Umbilical cord (tissue), 2 donors: ENCODE measurements around the gene PCDHAC2. TPM values are rescaled to one million over a fixed set of nuclear protein-coding genes. Genes with fewer than 3 reads are reported as not detected.
A peak's percentile ranks its signal among the peaks of the same experiment; 100 is the strongest.

Source experiments
- DNase-seq: peaks from one replicate; pipeline ENCODE4 v3.0.0-alpha.2; 2015; ENCODE audit warnings: low spot score
- total RNA-seq: library from RNA; depleted of rRNA; stranded (reverse); fragments of >200 nt; gene quantifications from one replicate; pipeline ENCODE4 v1.2.3, GENCODE V29; 2014; ENCODE audit warnings: low replicate concordance; ENCODE audit not compliant: insufficient read depth

Gene PCDHAC2
- total RNA-seq, 1 donor from 2014 or later = 3.4 TPM

DNA sequence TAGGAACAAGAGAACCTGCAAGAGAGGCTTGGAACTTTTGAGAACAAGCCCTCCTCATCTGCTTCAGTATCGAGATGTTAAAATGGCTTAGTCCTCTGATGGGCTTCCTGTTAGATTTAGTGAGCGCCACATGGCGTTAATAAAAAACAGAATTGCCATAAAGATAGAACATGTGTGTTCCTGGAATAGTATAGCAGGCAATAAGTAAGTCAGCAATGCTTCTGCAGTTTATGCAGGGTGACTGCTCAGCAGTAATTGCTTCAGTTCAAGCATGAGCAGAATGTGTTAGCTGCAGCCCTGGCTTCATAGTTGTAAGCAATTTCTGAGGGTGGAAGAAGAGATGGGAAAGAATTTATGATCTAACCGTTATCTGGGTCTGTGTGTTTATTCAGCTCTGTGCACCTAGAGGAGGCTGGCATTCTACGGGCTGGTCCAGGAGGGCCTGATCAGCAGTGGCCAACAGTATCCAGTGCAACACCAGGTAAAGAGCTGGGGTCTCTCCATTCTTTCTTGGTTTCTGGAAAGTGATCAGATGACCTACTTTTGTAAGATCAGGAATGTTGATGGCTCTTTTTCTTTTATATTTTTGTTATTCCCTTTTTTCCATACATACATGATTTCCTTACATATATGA lies 15.9 kb downstream of the PCDHAC2 start:
- DNase-seq = peak; percentile 31

DNA sequence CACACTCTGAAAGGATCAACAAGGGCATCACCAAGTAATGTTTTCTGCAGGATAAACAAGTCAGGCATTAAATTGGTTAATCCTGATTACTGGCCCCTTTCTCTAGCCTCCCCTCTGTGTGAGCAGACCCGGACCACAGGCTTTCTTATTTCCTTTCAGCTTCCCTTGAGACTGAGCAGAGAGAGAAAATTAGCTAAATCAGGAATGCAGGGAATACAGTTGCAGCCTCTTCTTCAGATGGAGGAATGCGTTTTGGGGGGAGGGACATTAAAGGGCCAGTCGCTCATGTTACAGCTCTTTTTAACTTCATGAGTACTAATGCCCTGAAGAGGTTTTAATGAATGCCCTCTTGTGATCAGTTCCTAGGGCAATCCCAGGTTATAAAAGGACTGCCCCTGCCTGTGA lies 19.8 kb downstream of the PCDHAC2 start:
- peak; percentile 83 for DNase-seq

DNA sequence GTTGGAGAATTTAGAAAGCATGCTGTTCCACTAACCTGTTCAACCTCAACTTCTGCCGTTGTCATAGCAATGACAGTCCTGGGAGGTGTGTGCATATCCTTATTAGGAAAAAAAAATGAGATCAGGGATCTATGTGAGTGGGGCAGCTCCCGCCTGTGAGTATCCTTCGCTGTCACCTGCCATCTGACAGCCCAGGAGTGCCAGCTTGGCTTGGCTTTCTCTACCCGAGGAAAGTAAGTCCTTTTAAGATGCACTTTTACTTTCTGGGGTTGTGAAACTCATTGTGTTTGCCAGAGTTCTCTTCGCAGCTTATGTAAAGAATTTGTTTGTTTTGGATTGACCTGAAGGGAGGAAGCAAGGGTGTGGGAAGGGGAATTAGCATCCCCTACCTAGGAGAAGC lies 21.8 kb downstream of the PCDHAC2 start:
- DNase-seq = peak; percentile 75

DNA sequence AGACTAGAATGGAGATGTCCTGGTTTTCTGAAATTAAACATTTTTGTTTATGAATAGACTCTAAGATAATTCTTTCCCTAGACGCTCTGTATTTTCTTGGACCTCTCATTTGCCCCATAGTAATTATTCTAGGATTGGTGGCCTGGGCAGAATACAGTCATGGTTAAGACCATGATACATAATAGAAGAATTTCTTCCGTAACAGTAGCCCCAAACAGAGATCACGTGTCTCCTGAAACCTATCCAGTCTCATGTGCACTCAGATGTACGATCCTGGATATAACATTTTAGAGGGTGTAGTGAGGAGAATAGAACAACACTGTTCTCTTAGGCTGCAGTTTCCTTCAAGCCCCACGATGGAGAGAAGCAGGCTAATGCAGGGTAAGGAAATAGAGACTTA lies 22.3 kb downstream of the PCDHAC2 start:
- DNase-seq = no peak

DNA sequence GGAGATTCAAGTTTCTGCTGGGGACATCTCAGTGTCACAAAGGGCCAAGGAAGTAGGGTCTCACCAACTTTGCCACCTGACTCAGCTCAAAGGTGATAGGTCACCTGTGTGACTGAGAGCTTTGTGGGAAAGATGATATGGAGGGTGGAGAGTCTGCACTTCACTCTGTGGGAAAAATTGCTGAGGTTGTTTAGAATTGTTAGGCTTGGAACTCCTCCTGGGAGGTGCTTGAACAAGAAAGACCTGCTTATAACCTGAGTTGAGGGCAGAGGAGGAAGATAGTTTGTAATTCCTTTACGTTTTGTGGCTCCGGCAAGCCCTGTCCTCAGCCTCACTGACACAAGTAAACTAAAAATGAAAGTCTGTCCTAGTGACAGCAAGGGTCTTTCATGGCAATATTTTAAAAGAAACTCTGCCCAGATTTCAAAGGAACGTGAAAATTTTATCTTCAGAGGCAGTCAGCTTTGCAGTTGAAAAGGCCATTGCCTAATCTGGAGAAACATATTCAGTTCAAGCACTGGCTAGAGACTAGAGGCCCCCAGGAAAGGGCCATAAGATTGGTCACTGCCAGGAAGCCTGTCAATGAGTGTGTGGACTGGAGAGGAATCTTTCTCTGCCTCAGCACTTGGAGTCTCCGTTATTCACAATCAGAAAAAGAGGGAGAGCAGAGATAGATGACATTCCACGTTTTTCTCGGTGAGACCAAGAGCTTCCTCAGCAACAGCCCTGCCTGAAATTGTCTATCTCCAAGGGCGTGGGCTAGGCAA lies 23.2 kb downstream of the PCDHAC2 start:
- DNase-seq = peak; percentile 18

DNA sequence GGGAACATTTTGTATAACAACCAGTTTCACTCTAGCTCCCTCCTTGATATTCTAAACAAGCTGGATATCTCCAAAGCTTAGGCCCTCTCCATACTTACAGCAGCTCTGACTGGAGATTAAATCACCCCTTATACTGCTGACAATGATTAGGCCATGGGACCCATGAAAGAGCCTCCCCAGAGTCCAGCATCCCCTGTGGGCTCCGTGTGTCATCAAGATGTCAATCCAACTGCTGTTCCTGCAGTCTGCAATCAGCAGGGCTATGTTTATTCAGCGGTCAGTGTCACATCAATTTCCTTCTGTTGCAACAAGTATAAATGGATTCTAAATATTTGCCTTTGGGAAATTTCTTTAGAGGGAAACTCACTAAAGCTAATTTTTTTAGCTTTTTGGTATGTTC lies 26.6 kb downstream of the PCDHAC2 start:
- no peak for DNase-seq

DNA sequence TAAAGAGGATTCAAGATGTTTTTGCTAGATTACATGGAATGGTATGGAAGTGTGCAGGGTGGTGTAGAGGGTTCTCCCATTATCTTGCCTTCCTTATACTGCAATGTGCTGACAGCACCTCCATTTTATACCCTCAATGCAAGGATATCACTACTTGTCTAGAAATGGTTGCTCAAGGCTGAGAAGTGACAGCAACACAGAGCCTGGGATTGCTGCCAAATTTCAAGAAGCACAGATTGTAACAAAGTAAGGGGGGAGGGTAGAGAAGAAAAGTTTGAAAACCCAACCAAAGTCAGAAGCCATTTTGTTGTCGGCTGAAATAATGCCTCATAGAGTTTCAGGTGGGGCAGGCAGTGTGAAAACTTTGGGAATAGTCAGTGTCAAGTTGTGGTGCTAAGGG lies 29.8 kb downstream of the PCDHAC2 start:
- peak; percentile 16 for DNase-seq

DNA sequence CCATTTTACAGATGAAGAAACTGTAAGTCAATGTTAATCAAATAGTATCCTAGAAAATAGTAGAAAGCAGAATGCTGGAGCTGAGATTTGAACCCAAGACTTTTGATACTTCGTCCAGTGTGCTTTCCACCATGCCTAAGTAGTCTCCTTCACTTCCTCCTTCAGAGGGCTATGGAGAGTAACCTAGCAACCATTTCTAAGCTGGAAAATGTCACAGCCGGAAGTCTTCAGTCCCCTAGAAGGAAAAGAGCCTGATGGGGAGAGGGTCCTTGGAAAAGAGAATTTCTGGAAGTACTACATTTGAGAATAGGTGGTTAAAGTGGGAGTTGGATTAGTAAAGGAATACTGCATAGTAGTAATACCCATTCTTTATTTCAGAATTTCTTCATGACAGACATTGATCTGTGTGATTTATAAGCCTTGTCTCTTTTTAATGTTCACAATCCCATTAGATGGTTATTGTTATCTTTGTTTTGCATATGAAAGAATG lies 32.7 kb downstream of the PCDHAC2 start:
- no peak for DNase-seq

DNA sequence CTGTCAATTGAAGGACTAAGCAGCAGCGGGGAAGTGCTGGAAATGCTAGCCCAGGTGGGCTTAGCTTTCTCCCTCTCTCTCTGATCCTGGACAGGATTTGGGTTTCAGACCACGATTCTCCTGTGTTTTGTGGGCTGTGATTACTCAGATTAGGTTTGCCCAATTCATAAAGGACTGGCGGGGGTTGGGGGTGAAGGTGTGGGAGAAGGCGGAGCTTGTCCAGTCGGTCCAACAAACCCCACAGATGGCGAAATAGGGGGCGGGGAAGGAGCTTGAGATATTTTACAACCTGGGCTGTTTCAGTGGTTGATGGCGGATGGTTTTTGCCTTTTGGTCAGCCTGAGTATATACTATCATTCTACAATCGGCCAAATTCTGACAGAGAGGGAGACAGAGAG lies 35.2 kb downstream of the PCDHAC2 start:
- no peak for DNase-seq

DNA sequence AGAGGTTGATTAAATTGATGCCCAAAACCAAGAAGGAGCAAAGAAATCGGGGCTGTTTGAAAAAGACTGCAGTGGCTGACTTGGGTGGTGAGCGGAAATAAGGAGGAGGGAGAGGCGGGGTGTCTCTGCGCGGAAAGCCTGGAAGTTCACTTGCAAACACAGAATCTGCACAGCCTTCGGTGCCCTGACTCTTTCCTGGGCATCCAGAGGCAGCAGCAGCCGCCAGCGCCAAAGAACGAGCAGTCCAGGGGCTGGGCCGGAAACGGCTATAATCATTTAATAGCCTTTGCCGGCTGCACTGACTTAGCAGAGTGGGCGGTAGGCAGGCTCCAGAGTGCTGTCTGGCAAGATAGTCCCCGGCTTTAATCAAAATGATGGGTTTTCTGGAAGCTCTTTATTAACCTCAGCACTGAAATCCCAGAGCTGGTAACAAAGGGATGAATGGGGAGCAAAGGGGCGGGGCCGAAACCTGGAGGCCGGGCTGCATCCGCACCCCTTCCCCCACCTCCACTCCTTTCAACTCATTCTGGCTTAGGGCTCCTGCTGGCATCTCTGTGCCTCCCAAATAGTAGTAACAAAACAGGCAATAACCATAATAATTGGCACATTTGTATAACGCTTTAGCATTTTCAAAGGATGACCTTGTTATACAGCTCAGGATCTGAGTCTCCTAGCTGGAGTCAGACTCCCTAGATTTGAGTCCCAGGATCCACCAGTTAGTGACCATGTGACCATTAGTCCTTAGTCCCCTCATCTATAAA lies 35.7 kb downstream of the PCDHAC2 start:
- peak; percentile 51 for DNase-seq

DNA sequence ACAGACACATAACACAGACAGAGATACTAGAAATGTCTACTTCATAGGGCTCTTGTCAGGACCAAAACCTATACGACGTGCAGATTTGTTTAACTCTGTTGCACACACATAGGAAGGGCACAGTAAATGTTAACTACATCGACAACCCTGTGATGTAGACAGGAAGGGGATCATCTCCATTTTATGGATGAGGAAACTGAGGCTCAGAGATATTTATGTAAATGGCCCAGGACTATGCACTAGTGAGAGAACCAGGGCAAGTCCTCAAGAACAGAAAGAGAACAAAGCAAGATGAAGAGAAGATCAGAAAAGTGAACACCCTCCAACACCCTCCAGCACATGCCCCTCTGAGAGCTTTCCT lies 36.3 kb downstream of the PCDHAC2 start:
- no peak for DNase-seq

DNA sequence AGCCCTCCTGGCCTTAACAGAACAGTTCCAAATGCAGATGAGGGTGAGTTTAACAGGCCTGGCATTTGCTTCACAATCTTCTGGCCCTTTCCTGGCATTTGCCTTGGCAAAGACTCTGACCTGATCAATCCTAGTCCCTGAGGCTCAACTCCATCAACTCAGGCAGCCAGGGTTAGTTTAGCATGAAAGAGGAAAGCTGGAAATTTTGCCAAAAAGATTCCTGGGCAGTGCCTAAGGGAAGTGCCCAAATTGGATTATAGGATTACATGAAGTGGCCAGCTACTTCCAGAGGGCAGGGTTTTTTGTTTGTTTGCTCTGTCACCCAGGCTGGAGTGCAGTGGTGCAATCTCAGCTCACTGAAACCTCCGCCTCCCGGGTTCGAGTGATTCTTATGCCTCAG lies 36.8 kb downstream of the PCDHAC2 start:
- DNase-seq = no peak

DNA sequence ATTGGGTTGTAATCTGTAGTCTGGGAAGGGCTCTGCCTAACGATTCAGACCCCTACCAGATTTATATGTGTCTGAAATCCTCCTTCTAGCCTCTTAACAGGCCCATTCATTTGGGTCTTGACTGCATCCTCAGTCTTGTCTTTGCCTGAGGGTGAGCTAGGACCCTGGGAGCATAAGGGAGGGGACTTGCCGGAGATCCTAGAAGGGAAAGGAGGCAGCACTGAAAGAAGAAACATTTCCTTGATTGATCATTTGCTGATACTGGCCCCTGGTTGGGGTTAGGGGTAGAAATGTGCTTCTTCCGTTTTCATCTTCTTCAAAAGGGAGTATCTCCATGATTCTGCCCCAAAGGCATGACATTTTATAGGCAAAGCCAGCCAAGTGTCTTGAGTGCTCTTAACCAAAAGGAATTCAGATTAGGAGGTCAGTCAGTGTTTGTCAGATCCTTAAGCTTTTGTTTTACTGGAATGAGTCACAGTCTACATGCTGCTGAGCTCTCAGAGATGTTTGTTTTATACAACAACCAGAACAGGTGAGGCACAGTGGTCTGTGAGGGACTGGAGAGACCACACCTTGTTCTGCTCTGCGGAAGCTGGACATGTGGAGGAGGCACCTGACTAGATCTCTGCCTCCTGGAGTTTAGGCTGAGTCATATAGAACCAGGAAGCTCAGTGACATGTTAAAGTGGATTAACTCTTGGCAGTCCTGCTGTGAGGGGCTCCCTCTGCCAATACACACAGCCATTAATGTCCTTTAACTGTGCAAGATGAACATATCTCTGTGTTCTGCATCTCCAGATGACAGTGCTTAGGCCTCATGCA lies 37.7 kb downstream of the PCDHAC2 start:
- DNase-seq = peak; percentile 28

DNA sequence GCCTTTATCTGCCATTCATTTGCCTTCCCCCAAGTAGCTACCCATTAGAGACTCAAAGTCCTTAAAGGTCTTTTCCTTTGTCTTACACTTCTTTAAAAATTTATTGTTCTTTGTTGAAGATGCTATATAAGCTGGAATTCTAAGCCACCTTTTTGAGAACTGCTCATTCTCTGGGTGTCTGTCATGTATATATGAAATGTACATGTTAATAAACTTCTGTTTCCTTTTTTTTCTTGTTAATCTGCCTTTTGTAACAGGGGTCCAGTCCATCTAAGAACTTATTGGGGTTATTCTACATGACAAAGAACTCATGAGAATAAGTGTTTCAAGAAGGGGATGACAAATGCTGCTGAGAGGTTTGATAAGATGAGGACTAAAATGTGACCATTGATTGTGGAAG lies 41.5 kb downstream of the PCDHAC2 start:
- DNase-seq = no peak

DNA sequence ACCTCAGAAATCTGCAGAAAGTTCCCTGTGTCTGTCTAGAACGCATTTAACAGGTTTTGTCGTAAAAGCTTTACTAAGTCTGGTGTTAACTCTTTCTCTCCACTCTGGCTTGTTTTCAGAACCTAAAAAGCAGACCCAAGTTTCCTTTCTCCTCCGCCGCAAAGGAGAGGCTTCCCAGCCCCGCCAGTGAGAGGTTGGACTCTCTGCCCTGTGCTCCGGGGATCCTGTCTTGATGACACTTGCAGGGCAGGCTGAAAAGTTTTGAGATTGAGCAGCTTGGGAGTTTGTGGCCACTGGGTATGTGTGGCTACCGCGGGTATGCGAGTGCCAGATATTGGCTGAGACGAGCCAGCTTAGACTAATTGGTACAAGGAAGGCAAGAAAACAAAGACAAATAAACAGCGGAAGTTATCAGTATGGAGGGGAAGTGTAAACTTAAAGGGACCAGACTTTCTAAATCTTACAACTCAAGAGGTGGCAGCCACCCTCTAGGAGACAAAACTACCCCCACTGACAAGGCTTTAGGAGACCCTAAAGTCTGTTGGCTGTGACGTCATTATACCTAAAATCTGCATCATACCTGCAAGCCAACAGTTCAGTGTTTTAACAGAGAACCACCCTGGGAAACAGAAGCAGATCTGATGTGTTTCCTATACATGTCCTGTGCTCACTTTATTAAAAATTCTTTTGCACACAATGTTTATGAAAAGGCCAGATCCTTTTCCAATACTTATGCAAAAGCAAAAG lies 43.9 kb downstream of the PCDHAC2 start:
- DNase-seq = no peak

DNA sequence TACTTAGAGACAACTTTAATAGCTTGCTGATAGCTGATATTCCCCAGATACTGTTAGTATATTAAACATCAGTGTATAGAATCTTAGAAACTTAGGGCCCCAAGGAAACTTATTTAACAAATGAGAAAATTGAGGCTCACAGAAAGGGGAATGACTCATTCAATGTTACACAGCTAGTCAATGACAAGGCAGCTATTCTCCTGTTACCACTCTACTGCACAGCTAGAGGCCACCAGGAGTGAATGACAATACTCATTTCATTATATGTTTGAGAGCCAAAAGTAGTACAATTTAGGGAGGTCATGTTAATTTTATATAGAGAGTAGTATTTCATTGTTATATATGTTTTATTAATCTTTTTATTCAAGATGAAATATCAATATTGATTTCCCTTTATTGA lies 51.7 kb downstream of the PCDHAC2 start:
- no peak for DNase-seq

Other genes starting within 250 kb of the PCDHAC2 start
- 5.3 TPM for gene PCDHA1, start 180.3 kb upstream of the PCDHAC2 start, total RNA-seq
- gene PCDHA2, start 171.6 kb upstream of the PCDHAC2 start, total RNA-seq = 3.4 TPM
- 4.3 TPM for gene PCDHA3, start 165.4 kb upstream of the PCDHAC2 start, total RNA-seq
- gene PCDHA4, start 159.4 kb upstream of the PCDHAC2 start, total RNA-seq = 1.9 TPM
- 8.4 TPM for gene PCDHA5, start 144.9 kb upstream of the PCDHAC2 start, total RNA-seq
- gene PCDHA6, start 138.5 kb upstream of the PCDHAC2 start, total RNA-seq = 3.1 TPM
- 3.9 TPM for gene PCDHA7, start 132.2 kb upstream of the PCDHAC2 start, total RNA-seq
- gene PCDHA8, start 125.3 kb upstream of the PCDHAC2 start, total RNA-seq = 6.0 TPM
- gene PCDHA9, start 118.1 kb upstream of the PCDHAC2 start, total RNA-seq = 0.96 TPM
- 2.6 TPM for gene PCDHA10, start 110.6 kb upstream of the PCDHAC2 start, total RNA-seq
- gene PCDHA11, start 97.5 kb upstream of the PCDHAC2 start, total RNA-seq = 1.2 TPM
- 2.9 TPM for gene PCDHA12, start 91.2 kb upstream of the PCDHAC2 start, total RNA-seq
- gene PCDHA13, start 84.4 kb upstream of the PCDHAC2 start, total RNA-seq = 2.6 TPM
- 2.9 TPM for gene PCDHAC1, start 40.2 kb upstream of the PCDHAC2 start, total RNA-seq
- 0.24 TPM for gene PCDHB1, start 84.9 kb downstream of the PCDHAC2 start, total RNA-seq
- 6.5 TPM for gene PCDHB2, start 128.1 kb downstream of the PCDHAC2 start, total RNA-seq
- 0.72 TPM for gene PCDHB3, start 134.0 kb downstream of the PCDHAC2 start, total RNA-seq
- gene PCDHB4, start 155.3 kb downstream of the PCDHAC2 start, total RNA-seq = 2.9 TPM
- 11.6 TPM for gene PCDHB5, start 168.7 kb downstream of the PCDHAC2 start, total RNA-seq
- 1.9 TPM for gene PCDHB6, start 183.6 kb downstream of the PCDHAC2 start, total RNA-seq
- gene PCDHB7, start 206.2 kb downstream of the PCDHAC2 start, total RNA-seq = 3.6 TPM
- 0.72 TPM for gene PCDHB8, start 211.3 kb downstream of the PCDHAC2 start, total RNA-seq
- gene PCDHB16, start 215.9 kb downstream of the PCDHAC2 start, total RNA-seq = 4.1 TPM
- 1.9 TPM for gene PCDHB9, start 220.7 kb downstream of the PCDHAC2 start, total RNA-seq
- 5.5 TPM for gene PCDHB10, start 225.9 kb downstream of the PCDHAC2 start, total RNA-seq
- gene PCDHB11, start 233.2 kb downstream of the PCDHAC2 start, total RNA-seq = 5.1 TPM
- 2.9 TPM for gene PCDHB12, start 242.2 kb downstream of the PCDHAC2 start, total RNA-seq
- gene PCDHB13, start 247.4 kb downstream of the PCDHAC2 start, total RNA-seq = 1.7 TPM